ENCODE measurements around the gene OSBPL2.

The OSBPL2 gene

GRCh38 chr20:62333820-62334595, 95.7 kb downstream of the OSBPL2 start:
- no peaks in the 10 kb centered on the region for H3K9me3 ChIP-seq (ENCODE audit: severe bottlenecking)
- TF ChIP-seq, protein P1, sequence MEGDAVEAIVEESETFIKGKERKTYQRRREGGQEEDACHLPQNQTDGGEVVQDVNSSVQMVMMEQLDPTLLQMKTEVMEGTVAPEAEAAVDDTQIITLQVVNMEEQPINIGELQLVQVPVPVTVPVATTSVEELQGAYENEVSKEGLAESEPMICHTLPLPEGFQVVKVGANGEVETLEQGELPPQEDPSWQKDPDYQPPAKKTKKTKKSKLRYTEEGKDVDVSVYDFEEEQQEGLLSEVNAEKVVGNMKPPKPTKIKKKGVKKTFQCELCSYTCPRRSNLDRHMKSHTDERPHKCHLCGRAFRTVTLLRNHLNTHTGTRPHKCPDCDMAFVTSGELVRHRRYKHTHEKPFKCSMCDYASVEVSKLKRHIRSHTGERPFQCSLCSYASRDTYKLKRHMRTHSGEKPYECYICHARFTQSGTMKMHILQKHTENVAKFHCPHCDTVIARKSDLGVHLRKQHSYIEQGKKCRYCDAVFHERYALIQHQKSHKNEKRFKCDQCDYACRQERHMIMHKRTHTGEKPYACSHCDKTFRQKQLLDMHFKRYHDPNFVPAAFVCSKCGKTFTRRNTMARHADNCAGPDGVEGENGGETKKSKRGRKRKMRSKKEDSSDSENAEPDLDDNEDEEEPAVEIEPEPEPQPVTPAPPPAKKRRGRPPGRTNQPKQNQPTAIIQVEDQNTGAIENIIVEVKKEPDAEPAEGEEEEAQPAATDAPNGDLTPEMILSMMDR (IDR thresholded peaks at IDR 0.05; ENCODE audit: low read depth, low read length) = no peak
- no peaks in the 10 kb centered on the region for H3K27me3 ChIP-seq (ENCODE audit: insufficient read depth, low read depth, severe bottlenecking)
- peaks cover 59% of the 10 kb centered on the region for H3K36me3 ChIP-seq
- no peak overlapping the region for H3K27ac ChIP-seq
- H3K4me3 ChIP-seq (ENCODE audit: low read depth, low read length) = no peak overlapping the region
- DNase-seq = no peak

DNA sequence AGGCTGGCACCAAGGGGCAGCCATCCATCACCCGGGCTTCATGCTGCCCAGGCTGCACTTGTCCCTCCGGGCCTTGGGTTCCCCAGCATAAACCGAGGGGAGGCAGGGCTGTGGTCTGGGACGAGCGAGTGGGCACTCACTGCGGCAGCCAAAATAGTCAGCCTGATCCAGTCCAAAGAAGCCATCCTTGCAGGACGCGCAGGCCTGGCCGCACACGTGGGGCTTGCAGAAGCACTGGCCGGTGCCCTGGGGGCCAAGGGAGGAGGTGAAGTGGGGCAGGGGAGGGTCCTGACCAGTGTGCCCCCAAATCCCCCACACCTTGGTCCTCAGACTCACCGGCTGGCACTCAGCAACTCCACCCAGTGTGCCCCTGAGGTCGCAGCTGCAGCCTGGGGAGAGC, 96.6 kb downstream of the OSBPL2 start:
- Histone ChIP-seq H3K9me3 (ENCODE audit: severe bottlenecking) (no peaks in the 10 kb centered on the region), H3K27ac (no peak overlapping the region), H3K4me3 (ENCODE audit: low read depth, low read length) (no peak overlapping the region), H3K27me3 (ENCODE audit: insufficient read depth, low read depth, severe bottlenecking) (no peaks in the 10 kb centered on the region), H3K36me3 (peaks cover 59% of the 10 kb centered on the region)
- TF ChIP-seq, protein P1 (IDR thresholded peaks at IDR 0.05; ENCODE audit: low read depth, low read length) = no peak
- no peak for DNase-seq

GRCh38 chr20:62335532-62335931, 97.2 kb downstream of the OSBPL2 start:
- TF ChIP-seq, protein P1 (IDR thresholded peaks at IDR 0.05; ENCODE audit: low read depth, low read length) = no peak

DNA sequence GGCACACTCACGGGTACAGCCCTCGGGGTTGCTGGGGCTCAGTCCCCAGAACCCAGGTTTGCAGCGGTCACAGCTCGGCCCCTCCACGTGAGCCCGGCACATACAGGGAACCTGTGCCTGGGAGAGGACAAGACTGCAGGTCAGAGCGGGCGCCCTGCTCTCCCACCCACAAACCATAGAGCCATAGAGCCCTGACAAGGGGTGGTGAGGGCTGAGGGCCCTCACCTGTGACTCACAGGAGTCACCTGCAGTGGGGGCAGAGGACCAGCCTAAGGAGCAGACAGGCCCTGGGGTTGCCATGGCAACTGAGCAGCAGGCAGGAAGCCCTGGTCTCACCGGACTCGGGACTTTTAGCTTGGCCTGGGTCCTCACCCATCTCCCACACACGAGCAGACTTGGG, 98.0 kb downstream of the OSBPL2 start:
- H3K4me3 ChIP-seq (ENCODE audit: low read depth, low read length) = no peak overlapping the region
- no peaks in the 10 kb centered on the region for H3K9me3 ChIP-seq (ENCODE audit: severe bottlenecking)
- H3K36me3 ChIP-seq = peaks cover 60% of the 10 kb centered on the region
- TF ChIP-seq, protein P1 (IDR thresholded peaks at IDR 0.05; ENCODE audit: low read depth, low read length) = no peak
- no peaks in the 10 kb centered on the region for H3K27me3 ChIP-seq (ENCODE audit: insufficient read depth, low read depth, severe bottlenecking)
- no peak for DNase-seq
- no peak overlapping the region for H3K27ac ChIP-seq

More at GRCh38 chr20:62335532-62335931, 97.2 kb downstream of the OSBPL2 start:
- H3K4me3 ChIP-seq (ENCODE audit: low read depth, low read length) = no peak overlapping the region
- H3K27me3 ChIP-seq (ENCODE audit: insufficient read depth, low read depth, severe bottlenecking) = no peaks in the 10 kb centered on the region
- peaks cover 57% of the 10 kb centered on the region for H3K36me3 ChIP-seq
- no peak overlapping the region for H3K27ac ChIP-seq
- no peaks in the 10 kb centered on the region for H3K9me3 ChIP-seq (ENCODE audit: severe bottlenecking)
- DNase-seq = no peak

DNA sequence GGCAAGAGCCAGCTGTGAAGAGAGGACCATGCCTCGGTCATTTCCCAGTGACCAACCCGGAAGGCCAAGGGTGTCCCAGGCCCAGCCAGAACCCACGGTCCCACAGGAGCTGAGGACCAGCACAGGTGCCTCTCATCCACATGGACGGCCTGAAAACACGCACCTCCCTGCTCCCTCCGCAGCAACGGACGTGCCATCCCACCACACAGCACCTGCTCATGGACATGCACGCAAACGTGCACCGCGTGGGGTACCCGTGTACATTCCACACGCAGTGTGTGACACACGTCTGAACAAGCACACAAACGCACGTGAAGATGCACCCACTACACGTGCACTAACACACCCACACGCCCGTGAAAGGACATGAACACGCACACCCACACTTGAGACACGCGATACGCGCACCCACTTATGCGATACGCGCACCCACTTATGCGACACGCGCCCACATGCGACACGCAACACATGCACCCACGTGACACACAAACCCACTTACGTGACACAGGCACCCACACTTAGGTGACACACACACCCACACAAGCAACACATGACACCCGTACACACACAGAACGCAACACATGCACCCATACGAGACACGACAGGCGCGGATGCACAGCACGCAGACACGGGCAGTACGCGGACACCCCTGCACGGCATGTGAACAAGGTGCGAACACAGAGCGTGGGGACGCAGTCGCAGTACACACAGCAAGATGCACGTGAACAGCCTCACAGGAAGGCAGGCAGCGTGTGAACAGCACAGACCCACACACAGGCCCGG, 98.6 kb downstream of the OSBPL2 start:
- no peak overlapping the region for H3K27ac ChIP-seq
- no peak overlapping the region for H3K4me3 ChIP-seq (ENCODE audit: low read depth, low read length)
- H3K36me3 ChIP-seq = peaks cover 57% of the 10 kb centered on the region
- DNase-seq = no peak
- H3K27me3 ChIP-seq (ENCODE audit: insufficient read depth, low read depth, severe bottlenecking) = no peaks in the 10 kb centered on the region
- H3K9me3 ChIP-seq (ENCODE audit: severe bottlenecking) = no peaks in the 10 kb centered on the region
- TF ChIP-seq, protein P1 (IDR thresholded peaks at IDR 0.05; ENCODE audit: low read depth, low read length) = no peak

Measured in WERI-Rb-1 (cell line).